CD4-positive, alpha-beta T cell treated with Interleukin-1 beta for 1 hour (primary cell): Measurements from ENCODE around the gene PTPRN2.
"Not testable (repeated sequence)": the region's sequence is repeated elsewhere in the genome, so short reads cannot be mapped to it uniquely, and the experiment has no call there.

Experiments
- DNase-seq, 2 donors: peaks; one replicate each; pipeline ENCODE4 v3.0.0-alpha.2; 2020 to 2022

Gene PTPRN2

DNA sequence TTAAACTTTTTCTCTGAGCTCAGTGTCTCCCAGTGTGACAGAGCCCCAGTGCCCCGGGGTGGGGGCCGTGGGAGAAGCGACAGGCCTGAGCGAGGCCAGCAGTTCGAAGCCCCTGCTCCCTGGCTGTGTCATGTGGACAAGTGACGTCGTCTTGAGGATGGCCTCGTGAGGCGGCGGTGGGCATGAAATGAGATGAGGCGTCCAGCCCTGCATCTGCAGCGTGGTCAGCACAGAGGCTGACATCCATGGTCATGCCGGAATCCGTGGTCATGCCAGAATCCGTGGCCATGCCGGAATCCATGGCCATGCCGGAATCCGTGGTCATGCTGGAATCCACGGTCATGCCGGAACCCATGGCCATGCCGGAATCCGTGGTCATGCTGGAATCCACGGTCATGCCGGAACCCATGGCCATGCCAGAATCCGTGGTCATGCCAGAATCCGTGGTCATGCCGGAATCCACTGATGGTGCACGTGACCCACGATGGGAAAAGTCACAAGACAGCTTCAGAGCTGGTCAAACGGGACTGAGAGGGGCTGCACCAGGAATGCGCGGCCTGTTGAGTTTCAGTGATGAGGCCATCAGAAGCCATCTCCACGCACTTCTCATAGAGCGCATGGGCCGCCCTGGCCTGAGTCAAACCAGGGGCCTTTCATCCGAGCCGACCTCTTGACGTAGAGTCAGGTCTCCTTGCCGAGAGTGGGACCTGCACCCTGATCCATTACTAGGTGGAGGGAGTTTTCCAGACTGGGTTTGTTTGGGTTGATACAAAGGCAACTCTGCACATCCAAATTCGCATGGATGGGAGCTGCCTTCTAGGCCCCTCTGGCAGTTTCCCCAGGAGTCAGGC lies 342.5 kb downstream of the PTPRN2 start:
- DNase-seq, result no peak

DNA sequence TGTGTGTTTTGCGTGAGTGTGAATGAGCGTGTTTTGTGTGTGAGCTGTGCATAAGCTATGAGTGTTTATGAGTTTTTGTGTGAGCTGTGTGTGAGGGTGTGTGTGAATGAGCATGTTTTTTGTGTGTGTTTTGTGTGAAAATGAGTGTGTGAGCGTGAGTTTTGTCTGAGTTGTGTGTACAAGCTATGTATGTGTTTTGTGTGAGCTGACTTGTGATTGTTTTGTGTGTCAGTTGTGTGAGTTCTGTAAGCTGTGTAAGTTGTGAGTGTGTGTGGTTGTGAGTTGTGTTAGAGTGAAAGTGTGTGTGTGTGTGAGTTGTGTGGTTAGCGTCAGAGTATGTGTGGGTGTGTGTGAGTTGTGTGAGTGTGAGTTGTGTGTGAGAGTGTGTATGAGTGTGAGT lies 343.2 kb downstream of the PTPRN2 start:
- DNase-seq, result no peak

DNA sequence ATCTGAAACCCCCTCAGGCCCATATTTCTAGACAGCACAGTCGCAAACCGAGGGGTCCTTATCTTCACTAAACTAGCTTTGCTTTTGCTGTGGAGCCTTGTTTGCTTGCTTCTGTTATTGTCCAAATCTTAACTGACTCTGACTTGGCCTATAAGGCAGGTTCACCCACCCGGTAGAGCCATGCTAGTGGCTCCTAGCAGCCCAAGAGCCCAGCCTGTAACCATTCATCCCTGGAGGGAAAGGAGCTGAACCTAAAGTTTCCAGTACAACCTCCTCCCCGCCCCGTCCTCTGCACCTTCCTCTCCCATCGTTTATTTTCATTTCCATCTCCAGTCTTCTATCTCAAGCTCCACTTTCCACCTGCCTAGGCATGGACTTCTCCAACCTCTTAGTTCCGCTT lies 345.7 kb downstream of the PTPRN2 start:
- no peak for DNase-seq

DNA sequence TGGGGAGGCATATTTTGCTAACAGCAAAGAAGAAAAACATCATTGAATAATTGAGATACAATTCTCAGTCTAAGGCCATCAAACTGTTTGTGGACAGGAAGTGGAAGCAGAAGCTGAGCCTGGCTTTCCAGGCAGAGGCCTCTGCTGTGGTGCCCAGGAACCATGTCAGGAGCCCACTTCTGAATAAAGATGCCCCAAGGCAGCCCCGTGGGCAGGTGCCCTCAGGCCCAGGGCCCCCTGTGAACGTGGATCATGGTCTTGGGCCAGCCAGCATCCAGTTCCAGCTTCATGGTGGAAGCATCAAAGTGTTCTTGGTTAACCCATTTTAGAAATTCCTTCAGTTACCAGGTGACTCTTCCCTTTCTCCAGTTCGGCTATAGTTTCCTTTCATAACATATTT lies 346.8 kb downstream of the PTPRN2 start:
- DNase-seq, result no peak

DNA sequence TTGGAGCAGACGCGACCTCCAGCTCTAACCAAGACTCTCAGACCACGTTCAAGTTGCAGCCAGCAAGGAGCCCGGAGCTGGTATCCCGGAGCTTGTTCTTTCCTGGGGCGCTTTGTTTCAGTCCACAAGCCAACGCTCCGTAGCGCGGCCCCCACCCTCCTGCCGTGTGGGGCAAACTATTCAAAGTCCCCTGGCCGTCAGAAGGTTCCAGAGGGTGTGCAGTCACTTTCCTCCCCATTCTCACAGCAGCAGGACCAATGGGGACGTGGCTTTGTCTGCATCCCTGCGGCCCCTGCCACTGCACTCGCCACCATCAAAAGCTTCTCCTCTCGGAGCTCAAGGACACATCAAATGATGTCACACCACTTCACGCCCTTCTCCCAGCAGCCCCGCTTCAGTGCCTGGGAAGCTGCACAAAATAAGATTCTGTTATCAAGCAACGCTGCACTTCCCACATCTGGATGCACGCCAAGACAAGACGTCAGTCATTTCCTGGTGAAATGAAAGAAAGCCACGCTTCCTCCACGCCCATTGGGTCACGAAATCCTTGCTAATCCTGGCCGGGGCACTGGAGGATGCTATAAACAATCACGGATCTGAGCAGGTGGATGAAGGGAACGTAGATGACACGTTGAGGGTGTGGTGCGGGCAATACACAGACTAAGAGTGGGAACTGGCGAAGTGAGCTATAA lies 348.2 kb downstream of the PTPRN2 start:
- no peak for DNase-seq

DNA sequence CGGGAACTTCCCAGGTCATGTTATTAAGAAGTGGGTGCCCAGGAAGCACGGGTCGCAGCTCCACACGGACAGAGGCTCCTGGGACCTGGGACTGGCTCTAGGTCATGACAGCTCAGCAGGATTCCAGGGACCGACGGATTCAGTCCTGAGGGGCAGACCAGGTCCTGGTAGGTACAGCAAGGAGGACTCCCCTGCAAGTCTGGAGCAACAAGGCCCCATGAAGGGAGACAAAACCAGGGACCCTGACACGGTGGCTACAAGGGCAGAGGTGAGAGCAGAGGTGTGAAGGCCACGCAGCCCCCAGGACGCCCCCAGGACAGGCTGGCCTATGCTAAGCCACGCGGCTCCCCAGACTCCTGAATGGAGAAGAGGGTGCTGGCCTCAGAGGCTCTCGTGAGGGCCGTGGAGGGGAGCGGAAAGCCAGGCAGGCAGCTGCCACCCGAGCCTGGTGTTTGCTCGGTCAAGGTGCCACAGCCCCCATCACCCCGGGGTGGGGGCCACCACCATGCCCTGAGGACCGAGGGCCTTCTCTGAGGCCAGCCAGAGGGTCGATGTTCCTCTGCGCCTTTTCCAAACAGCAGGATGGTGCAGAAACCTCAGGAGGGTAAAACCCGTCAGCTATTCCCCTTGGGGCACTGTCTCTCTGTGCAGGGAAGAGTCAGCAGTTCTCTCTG lies 348.9 kb downstream of the PTPRN2 start:
- no peak for DNase-seq

DNA sequence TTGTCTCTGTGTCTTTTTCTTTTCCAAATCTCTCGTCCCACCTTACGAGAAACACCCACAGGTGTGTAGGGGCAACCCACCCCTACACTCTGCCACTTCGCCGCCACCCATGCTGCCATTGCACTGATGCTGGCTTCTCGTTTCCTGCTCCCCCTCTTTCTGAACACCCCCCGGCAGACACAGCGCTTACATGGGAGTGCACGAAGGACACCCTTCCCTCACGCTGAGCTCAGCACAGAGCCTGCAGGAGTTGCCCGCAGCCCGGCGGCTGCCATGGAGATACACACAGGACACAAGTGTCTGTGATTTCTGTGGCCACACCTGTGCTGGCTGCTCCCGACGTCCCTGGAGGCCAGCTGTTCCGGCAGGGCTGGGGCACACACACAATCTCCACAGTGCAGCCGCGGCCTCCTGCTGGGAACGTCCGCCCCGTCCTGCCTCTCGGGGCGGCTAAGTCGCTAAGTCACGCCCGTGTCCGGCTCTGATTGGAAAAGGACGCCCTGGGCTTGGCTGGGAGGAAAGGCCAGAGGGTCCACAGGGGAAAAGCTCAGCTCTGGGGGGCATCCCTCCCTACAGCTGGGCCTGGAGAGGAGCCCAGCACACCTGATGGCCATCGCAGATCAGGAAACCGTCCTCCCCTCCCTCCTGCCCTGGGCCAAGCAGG lies 349.8 kb downstream of the PTPRN2 start:
- no peak for DNase-seq

DNA sequence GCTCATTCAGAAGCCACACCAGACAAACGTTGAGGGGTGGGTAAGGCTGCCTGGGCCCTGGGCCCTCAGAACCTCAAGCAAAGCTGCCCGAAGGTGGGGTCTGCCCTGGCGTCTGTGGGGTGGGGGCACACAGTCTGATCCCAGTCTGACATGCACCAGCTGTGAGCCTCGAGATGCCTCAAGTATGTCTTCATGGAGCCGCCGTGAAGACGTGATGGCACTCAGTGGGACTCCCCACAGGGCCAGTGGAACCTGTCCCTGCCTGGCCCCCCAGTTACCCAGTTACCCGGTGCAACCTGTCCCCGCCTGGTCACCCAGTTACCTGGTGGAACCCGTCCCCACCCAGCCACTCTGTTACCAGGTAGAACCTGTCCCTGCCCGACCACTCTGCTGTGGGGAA lies 351.2 kb downstream of the PTPRN2 start:
- no peak for DNase-seq

DNA sequence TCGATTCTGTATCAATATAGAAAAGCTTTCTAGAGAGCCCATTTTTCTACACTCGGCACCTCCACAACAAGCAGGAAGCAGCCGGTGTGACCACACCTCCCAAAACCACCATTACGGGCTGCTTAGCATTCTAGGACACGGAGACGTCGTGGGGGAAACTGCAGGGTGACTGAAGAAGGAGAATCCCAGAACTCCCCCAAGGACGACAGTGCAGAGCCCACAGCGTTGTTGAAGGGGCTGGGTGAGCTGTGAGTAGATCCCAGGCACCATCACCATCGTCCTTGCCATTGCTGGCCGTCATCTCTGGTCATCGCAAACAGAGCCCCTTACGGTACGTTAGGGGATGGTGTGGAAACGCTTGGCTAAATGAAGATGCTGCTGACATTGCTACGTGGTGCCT lies 351.8 kb downstream of the PTPRN2 start:
- no peak for DNase-seq

DNA sequence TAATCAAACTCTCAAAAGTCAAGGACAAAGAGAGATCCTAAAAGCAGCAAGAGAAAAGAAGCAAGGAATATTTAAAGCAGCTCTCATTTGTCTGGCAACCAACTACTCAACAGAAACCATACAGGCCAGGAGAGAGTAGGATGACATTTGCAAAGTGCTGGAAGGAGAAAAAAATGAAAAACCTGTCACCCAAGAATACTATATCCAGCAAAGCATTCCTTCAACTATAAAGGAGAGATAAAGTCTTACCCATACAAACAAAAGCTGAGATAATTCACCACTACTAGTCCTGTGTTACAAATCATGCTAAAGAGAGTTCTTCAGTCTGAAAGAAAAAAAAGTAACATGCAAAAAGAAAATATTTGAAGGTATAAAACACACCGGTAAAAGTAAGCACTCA lies 357.7 kb downstream of the PTPRN2 start:
- no peak for DNase-seq

DNA sequence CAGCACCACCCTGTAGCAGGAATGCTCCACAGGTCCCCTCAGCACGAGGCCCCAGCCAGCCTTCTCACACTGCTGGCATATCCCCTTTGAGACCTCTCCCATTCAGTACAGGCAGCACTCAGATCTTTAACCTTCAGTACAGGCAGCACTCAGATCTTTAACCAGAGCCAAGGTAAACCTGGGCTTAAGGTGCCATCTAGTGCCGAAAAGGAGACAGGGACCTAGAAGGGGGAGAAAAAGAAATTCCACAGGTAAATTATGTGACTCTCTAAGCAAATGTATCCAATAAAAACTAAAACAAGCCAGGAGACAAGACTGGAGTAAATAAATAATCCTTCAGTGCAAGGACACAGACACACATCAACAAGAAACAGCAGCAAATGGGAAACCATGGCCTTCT lies 358.6 kb downstream of the PTPRN2 start:
- DNase-seq, result no peak

DNA sequence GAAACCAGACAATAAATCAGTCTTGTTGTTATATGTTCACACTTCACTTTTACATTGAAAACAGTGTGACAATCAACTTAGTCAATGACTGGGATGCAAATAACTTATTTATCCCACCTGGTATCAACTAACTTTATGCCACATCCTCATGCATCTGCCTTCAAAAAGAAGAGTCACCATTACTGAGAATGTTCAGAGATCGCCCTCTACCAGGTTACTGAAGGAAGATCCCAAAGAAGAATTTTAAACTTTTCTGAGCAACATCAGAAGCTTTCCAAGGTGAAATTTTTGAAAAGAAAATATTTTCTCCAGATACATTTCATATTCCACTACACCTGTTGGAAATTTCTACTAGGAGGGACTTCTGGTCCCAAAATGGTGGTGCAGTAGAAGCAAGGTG lies 359.5 kb downstream of the PTPRN2 start:
- no peak for DNase-seq

DNA sequence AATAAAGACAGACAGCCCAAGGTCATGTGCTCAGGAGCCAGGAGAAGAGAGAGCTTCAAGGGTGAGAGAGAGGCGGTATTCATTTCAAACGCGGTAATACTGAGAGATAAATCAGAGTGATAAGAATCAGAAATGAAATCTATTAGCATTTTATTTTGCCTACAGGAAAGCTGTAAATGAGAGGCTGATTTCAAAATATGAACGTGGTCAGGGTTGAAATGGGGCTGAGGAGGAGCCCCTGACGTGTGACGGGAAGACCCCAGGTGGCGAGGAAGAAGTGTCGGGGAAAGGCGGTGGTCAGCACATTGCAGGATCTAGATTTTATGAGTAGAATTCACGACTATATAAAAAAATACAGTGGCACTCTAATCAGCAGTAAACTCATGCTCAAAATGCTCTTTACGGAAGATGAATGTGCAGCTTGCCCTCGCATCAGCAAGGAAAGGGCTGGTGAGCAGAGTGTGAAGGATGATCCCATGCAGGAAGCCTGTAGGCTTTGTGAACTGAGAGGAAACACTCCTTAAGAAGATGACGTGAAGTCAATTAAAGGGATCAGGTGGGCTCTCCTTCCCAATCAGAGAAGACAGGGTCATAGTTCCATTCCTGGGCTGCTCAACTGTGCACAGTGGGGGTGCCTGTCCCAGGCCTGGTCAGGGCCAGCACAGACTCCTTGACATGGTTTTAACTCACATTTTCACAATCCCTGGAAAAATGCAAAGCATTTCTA lies 360.2 kb downstream of the PTPRN2 start:
- DNase-seq, result no peak

DNA sequence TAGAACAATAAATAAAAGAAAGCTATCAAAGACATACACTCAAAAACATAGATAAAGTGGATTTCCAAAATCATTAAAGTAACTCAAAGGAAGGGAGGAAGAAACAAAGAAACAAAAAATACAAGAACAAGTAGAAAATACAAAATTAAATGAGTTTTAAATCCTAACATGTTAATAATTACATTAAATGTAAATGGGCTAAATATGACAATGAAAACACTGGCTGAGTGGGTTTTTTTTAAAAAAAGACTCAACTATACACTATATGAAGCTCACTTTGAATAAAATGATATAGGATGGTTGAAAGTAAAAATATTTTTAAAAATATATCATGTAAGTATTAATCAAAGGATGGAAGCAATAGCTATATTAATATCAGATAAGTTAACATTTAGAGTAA lies 371.4 kb downstream of the PTPRN2 start:
- DNase-seq, result no peak

DNA sequence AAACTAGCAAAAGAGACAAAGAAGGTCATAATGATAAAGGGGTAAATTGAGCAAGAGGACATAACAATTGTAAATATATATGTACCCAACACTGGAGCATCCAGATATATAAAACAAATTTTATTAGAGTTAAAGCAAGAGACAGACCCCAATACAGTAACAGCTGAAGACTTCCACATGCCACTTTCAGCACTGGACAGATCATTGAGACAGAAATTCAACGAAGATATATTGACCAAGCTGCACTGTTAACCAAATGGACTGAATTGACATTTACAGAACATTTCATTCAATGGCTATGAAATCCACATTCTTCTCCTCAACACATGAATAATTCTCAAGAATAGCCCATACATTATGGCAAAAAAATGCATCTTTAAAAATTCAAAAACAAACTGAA lies 378.2 kb downstream of the PTPRN2 start:
- DNase-seq, result no peak

DNA sequence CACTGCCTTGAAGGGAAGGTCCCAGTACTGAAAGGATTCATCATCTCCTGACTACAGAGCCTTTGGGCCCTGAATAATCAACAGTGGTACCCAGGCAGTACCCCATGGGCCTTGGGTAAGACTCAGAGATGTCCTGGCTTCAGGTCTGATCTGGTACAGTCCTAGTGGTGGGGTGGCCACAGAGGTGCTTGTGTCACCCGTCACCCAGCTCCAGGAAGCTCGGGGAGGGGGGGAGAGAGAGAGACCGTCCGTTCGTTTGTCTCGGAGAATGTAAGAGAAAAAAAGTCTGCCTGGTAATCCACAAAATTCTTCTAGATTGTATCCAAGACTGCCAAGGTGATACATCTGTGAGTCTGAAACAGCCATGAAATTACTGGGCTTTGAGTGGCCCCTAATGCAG lies 381.3 kb downstream of the PTPRN2 start:
- DNase-seq, result no peak

DNA sequence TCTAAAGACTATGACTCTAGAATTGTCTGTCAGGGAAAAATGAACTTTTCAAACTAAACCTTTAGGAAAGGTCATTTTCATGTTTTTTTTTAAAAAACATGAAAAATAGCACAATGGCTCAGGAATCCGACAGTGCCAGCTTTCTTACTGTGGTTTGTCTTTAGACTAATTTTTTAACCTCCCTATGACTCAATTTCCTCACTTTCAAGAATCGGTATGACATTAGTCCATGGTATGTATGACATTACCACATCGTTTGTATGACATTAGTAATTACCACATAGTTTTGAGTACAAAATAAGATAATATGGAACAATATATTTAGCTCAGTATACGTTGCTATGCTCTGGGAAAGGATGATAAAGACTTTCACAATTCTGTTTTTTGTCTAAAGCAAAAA lies 383.2 kb downstream of the PTPRN2 start:
- no peak for DNase-seq

DNA sequence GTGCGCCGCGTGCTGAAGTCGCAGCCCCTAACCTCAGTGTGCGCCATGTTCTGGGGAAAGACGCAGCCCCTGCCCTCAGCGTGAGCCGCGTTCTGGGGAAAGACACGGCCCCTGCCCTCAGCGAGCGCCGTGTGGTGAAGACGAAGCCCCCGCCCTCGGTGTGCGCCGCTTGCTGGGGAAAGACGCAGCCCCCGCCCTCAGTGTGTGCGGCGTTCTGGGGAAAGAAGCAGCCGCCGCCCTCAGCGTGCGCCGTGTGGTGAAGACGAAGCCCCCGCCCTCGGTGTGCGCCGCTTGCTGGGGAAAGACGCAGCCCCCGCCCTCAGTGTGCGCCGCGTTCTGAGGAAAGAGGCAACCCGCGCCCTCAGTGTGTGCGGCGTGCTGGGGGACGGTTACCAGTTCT lies 383.7 kb downstream of the PTPRN2 start:
- not testable (repeated sequence) for DNase-seq

DNA sequence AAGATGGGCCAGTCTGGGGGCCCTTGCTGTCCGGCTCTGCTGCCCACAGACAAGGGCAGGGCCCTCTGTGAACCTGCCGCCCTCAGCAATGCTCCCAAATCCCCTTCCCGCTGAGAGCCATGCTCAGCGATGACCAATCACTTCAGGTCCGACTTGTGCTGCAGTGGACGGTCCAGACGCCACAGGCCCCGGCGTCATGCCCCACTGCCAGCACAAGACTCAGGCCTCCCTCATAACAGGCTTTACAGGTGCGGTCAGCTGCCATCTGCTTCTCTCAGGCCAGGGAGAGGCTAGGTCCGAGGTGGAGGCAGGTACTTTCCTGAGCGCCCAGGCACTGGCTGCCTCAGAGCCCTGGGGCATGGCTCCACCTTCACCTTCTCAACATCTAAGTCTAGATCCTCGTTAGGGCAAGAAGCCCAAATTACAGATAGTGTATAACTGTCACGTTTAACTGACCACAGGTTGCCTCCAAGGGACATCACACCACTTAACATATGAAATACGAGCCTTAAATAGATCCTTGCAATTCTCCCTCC lies 393.2 kb downstream of the PTPRN2 start:
- no peak for DNase-seq

DNA sequence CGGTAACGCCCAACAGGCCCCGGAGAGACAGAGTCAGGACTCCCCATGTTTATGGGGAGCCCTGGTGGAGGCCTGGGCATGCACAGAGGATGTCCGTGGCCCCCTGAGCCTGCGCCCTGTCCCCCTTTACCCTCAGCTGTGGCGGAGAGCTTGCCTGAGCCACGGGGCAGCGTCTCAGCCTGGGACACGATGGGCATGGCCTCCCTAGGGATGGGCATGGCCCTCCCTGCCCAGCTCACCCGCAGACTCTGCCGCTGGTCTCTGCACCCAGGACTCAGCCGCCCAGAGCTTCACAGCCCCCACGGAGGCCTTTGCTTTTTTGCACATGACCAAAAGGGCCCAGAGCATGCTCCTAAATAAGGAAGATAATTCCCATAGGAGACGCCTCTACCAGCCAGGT lies 394.2 kb downstream of the PTPRN2 start:
- no peak for DNase-seq

DNA sequence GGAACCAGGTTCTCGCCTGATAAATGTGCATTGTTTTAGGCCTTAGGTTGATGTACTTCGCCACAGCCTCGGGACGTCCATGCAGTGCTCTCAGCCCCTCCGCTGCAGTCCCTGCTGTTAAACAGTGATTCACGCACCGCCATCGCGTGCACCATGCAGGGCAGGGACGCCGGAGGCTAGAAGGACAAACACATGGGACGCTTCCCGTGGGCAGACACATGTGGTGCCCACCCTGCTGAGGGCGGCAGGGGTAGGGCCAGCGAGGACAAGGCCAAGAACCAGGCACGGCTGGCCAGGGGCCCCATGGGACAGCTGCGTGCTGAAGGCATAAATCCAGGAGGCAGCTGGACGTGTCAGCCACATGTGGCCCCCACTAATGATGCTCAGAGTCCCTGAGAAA lies 394.7 kb downstream of the PTPRN2 start:
- DNase-seq, result no peak

DNA sequence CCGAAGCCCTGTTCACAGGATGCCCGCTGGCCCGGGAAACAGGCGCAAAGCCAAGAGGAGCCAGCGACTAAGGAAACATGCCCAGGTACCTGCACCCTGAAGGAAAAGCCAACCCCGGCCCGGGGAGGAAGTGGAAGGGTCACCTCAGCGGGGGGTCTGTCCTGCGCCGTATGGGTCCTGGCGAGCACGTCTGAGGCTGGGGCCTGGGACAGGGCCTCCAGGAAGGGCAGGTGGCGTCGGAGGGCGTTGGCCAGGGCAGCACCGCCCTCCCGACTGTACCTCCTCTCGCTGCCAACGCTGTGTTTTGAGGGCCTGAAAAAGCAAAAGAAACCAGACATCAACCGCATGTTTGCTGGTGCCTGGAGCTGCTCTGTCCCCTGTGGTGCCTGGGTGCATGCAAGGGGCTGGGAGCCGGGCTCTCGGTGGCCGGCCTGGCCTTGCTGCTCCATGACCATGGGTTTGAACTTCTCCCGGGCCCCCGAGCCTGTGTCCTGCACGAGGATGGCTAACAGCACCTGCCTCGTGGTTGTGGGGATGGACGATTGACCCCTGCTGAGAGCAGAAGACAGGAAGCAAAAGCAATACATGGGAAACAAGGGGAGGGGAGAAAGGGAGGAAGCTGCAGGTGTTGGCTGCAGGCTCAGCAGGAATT lies 395.3 kb downstream of the PTPRN2 start:
- no peak for DNase-seq
